Inflammatory macrophage (primary cell): ENCODE results near the gene G2E3.

Experiments
- DNase-seq, 2 donors: peaks; one replicate each; pipeline ENCODE4 v3.0.0-alpha.2; 2020 to 2022

G2E3 gene

GRCh38 chr14:30657050-30657449 lies 98.1 kb downstream of the G2E3 start:
- DNase-seq = no peak

GRCh38 chr14:30657606-30658163 lies 98.7 kb downstream of the G2E3 start:
- no peak for DNase-seq

- no peak for DNase-seq
Measured at GRCh38 chr14:30658645-30659044, 99.7 kb downstream of the G2E3 start.

- DNase-seq = no peak
Measured at GRCh38 chr14:30669594-30669993, 110.6 kb downstream of the G2E3 start.
